Eye (tissue), 1 donor: ENCODE measurements around the gene FBRSL1.

Source experiments
- DNase-seq: peaks from one replicate; pipeline ENCODE4 v3.0.0-alpha.2; 2015

FBRSL1 gene

DNA sequence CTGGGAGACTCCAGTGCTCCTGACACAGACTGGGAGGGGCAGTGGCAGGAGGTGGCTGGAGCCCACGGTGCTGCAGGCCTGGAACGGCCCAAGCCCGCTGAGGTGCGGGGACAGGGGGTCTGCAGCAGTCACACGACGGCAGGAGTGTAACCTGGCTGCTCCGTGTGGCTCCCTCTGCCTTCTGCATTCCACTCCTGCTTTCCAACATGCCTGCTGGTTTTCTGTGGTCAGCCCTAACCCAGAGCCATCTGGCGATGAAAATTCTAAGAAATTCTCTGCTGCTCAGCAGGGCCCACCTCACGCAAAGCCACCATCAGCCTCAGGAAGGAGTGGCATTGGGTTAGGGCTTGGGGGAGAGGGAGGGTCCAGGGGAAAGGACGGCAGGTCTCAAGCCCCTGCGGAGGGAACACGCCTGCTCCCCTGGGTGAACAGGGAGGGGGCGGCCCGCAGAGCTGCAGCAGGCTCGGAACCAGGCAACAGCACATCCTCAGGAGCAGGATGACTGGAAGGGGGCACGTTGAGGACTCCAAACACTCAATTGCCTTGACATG, 5.0 kb upstream of the FBRSL1 start:
- DNase-seq, result no peak

DNA sequence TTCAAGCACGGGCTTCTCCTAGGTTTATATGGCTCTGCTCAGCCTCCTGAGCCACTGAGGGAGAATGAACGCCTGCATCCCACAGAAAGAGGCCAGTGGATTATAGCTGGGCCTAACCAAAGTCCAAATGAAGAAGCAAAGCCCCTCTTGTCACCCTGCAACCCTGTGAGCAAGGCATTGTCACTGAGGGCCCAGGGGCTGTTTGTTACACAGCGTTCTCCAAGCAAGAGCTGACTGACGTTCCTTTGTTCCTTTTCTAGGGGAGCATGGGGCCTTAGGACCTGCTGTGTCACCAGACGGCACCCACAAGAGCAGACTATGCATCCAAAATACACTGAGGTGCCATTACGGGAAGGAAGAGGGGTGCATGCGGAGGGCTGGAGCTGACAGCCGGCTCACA, 4.3 kb upstream of the FBRSL1 start:
- no peak for DNase-seq

DNA sequence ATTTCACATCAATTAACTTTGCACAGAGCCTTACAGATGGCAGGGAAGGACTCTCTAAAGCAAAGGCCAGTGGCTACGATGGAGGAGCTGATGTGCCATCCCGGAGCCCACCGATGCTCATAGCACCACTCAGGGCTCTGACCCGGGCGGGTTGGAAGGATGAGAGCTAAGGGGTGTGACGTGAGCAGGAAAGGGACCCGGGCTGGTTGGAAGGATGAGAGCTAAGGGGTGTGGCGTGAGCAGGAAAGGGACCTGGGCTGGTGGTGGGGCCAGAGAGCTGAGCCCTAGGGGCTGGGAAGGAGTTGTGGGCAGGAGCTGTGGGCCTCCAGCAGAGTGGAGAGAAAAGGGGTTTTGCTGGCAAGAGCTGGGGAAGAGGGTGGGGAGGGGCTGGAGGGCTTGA, 3.8 kb upstream of the FBRSL1 start:
- no peak for DNase-seq

DNA sequence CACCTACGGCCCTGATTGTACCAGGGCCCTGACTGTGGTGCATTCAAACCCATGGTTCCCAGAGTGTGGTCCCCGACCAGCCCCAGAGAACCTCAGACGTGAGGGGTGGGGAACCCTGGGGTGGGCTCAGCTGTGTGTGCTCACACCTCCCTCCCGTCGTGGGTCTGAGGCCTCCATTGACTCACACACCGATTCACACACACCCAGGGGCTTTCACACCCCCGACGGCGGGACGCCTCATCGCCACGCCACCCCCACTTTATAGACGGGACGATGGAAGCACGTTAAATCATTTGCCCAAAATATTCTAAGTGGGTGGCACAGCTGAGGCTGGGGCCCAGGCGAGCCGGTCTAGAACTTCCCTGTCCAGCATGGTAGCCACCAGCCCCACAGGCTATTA, 3.4 kb upstream of the FBRSL1 start:
- no peak for DNase-seq

DNA sequence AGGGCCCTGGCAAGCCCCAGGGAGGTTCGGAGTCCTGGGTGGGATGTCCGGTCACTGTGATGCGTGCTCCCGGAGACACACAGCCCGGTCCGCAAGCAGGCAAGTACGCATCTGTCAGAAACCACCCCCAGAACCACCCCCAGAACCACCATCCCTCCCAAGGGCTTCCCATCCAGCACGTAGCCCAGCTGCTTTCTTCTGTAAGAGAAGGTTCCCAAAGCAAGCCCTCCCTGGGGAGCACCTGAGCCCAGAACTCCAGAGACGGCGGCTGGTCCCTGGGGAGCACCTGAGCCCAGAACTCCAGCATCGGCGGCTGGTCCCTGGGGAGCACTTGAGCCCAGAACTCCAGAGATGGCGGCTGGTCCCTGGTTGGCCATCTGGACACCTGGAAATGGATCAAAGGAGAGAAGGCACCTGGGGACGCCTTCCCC, 2.6 kb upstream of the FBRSL1 start:
- DNase-seq, result no peak

DNA sequence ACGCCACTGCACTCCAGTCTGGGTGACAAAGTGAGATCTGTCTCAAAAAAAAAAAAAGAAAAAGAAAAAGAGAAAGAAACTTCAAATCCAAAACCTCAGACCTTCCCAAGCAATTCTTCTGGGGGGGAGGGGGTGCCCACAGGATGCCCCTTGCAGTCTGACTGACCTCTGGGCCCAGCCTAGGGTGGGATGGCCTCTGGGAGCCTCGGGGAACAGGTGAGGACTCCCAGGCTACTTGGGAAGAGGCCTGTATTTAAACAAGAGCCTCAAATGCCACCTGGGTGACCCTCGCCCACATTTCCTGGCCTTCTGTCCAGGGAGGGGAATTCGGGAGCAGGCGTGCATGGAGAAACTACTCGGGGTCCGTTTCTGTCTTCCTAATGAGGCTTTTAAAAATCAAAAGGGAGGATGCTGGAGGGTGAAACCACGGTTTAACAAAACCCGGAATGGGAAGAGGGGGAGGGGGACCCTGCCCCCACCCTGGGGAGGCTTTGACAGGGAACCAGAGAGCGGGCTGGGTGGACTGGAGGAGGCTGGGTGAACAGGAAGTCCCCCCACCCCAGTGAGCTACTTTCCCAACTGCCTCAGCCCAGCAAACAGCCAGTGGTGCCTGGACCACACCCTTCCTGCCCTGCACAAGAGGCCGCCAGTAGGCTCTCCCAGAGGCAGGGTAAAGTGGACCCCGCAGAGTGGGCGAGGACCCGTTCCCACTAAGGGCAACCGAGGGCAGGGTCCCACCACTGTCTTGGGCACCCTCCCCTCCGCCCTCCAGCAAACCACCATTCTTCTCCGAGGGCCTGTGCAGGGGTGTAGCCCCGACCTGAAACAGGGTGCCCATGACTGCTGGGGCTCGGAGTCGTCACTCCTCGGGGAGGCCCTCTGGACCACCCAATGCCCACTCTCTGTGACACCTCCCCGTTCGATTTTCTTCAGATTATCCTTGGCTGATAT, 1.5 kb upstream of the FBRSL1 start:
- no peak for DNase-seq

DNA sequence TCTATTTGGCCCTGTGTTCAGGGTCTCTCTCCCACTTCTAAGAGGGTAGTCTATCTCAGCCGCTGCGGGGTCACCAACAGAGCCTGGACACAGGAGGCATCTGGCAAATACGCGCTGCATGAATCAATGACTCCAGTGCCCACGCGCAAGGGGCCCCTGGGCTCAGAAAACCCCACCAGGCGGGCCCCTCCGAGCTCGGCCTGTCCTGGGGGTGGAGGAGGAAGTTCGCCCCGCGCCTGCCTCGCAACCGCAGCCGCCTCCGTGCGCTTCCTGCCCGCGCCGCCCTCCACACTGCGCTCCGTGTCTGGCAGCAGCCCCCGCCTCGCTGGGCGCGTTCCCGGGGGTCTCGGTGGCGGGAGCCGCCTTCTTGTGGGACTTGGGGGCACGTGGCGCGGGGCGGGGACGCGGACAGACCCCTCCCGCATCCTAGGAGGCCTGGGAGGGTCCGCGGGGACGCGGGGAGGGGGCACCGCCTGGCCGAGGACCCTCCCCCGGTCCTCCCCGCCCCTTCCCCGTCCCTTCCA, 811 bp upstream of the FBRSL1 start:
- no peak for DNase-seq

DNA sequence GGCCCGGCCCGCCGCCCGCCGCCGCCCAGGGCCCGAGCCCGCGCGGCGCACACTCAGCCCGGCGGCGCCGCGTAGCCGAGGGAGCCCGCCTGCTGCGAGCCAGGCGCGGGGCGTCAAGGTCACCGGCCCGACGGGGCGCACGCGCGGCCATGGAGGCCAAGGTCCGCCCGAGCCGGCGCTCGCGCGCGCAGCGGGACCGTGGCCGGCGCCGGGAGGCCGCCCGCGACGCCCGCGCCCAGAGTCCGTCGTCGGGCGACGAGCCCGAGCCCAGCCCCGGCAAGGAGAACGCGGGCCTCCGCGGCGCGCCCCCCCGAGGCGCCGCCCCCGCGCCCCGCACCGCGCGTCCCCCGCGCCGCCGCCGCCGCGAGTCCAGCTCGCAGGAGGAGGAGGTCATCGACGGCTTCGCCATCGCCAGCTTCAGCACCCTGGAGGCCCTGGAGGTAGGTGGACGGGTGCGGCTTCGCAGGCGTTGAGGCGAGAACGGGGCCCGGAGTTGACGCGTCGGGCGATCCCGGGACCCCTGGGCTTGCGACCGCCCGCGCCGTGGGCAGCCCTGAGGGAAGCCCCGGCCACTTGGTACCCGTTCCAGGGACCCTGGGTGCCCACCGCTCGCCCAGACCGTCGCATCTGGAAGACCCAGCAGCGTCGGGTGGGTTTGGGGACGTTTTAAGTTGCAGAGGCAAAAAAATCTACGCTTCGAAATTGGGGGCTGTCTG, 629 bp downstream of the FBRSL1 start:
- peak; percentile 38 for DNase-seq

DNA sequence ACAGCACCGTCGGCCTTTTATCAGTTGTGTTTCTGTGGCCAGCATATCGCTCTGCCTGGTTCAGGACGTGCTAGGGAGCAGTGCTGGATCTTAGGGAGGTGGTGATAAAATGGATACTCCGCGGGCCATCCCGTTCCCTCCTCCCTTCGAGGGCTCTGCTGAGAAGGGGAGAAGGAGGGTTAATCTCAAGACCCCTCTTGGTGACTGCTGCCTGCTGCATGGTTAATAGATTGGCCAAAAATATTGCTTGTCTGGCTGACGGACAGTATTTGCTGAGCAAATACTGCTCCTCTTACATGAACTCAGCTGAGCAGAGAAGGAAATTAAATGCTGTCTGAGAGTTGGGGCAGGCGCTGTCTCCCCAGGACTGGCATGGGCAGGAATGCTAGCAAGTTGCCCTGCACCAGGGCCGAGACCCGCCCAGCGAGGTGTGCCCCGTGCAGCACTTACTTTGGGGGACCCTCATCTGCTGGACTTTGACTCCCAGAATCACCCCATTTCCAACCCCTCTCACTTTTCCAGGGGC, 1.2 kb downstream of the FBRSL1 start:
- DNase-seq, result no peak

DNA sequence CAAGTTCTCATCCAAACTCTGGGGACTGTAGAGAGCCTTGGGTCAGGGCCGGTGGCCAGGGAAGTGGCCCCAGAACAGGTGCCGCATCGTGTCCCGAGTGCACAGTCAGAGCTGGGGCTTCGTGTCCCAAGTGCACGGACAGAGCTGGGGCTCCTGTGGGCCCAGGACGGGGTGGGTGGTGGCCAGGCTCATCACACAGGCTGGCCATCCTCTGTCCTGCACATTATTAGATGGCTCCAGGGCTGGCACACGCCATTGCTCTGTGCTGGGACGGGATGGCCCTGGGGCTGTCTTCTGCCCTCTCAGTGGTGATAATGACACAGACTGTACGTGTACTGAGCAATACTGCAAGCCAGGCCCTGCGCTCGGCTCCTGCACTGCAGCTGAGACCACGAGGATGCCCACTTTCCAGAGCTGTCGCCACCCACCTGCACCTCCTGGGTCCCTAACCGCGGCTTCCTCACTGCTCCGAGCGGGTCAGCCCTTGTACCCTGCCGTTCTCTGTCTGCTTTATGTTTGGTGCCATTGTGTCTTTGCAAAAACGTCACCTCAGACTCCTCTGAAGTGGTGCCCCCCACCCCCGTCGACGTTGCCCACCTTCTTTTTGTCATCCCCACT, 1.9 kb downstream of the FBRSL1 start:
- DNase-seq, result no peak

DNA sequence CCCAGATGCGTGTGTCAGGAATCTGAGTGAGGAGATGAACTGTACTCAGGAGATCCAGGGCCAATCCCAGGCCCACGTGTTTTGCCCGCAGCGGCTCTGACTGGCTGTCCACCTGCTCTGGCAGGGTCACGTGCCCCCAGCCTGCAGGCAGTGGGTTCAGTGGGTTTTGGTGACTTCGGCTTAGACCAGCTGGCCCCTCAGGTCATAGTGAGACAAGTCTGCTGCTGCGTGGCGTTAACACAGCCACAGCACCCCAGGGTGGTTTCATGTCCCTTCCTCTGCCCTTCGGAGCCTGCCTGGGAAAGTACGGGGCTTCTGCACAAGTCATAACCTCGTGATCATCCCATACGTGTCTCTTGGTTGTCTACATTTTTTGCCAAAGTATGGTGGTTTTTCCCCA, 2.6 kb downstream of the FBRSL1 start:
- DNase-seq, result no peak

DNA sequence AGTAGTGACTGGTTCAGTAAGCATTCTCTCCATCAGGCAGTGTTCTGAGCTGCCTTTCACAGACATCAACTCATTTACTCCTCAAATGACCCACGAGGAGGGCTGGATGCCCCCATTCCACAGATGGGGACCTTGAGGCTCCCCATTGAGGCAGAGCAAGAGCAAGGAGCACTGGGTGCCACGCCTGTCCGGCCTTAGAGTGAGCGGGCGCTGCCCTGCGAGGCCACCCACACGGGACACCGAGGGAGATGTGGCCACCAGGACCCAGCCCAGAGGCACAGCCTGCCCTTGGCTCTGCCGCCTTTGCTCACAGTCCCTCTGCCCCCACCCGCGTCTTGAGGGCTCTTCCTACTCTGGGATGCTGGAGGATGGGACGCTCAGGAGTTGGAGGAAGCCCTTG, 3.0 kb downstream of the FBRSL1 start:
- no peak for DNase-seq

DNA sequence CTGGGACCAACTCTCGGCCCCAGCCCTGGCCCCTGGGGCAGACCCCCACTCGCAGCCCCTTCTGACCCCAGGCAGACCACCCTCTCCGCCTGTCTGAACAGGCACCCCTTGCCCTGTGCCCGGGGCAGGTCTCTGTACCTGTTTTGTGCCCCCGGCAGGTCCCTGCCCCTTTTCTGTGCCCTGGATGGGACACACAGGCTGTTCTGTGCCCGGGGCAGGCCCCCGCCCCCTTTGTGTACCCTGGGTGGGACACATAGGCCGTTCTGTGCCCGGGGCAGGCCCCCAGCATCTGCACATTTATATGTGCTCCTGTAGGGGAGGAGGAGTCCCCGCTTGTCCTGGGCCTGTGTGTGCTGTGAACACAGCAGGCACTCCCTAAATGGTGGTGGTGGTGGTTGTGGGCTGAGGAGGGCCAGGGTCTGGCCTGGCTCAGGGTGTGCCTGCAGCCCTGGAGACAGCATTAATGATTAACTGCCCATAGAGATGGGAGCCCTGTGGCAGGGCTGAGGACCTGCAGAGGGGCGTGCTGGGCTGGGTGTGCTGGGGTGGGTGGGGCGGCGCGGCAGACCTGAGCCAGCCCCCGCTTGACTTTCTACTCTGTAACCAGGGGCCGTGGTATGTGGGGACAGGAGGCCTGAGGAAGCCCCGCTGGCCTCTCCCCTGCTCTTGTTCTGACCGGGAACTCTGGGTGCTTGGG, 3.7 kb downstream of the FBRSL1 start:
- no peak for DNase-seq

DNA sequence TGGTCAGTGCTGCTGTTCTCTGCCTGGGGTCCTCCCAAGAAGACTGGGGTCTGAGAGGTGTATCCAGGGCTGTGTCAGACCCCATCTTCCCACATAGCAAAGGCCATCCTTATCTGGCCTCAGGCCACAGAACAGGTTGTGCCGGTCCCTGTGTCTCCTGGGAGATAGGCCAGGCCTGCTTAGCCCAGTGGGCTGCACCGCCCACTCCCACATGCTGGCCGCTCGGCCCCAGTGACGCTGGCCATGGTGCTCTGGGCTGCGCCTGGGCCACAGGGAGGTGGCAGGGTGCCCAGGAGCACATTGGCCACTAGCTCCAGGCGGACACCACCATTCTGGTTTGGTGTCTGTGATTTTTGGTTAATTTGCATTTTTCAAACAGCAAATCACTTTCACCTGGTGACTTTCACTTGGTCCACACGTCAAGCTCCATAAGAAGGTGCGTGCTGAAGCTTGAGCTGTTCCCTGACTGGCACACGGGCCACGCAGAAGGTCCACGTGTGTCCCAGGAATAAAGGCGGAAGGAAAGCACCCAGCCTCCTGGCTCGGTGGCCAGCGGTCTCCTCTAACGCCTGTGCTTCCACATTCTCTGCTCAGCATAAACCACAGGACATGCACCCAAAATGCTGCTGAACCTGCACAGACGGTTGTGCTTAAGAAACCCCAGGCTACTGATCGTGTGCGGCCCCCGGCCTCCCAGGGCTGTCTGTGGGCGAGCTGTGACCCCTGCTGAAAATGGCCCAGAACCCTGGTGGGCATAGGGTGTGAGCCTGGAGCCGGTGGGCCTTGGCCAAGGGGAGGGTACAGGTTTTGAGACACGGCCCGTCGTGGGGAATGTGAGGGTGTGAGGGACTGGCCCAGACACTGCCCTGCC, 4.6 kb downstream of the FBRSL1 start:
- DNase-seq, result no peak

DNA sequence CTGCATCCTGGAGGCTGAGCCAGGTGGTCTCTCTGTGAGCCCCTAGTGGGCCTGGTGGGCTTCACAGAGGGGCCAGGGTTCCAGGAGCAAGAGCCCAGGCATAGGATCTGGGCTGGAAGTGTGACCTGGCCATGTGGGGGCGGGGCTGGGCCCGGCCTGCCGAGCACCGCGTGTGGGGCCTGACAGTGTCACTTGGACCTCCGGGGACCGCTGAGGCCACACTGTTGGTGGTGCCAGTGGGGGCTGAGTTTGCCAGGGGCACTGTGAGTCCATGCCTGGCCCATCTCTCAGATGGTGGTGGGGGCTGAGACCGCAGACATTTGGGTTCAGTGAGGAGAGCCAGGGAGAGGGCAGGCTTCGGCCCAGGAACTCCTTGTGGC, 5.2 kb downstream of the FBRSL1 start:
- DNase-seq, result no peak

DNA sequence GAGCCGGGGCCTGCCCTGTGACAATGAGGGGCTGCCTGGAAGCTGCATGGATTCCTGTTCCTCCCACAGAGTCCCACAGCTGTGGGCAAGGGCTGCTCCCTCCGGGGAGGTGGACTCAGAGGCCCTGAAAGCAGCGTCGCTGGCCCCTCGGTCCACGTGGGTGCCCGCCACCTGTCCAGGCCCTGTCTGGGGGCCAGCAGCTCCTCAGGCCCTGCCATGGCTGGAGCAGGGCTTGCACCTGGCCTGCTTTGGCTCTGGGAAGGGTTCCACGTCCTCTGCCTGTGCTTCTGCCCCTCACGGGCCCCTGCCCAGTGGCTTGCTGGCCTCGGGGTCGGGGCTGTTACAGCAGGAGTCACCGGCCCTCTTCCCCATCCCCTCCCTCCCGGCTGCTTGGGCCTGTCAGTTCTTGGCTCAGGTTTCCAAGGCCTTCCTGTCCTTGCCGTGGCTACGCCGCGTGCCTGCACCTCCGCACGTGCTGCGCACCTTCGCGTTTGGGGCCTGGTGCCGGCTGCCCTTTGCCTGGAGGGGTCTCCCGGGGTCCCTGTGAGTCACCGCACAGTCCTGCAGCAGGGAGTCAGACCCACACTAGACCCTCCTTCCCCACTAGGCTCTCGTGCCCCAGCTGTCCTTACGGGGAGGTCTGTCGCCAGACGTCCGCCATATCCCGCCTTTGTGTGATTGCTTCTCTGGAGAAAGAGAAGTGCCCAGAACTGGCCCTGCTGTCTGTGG, 5.8 kb downstream of the FBRSL1 start:
- DNase-seq, result peak; percentile 39

DNA sequence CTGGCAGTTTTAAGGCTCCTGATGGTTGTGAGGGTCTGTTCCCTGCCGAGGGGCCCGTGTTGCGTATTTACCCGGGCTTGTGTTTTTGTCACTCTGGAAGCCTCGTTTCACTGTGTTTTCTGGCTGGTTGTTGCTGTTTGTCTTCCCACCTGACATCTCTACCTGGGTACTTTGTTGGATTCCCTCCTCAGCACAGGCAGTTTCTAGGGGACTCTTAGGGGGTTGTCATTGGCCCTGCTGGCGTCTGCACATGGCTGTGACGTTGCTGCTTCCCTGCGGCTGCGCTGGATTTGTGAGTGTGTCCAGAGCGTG, 6.4 kb downstream of the FBRSL1 start:
- no peak for DNase-seq

DNA sequence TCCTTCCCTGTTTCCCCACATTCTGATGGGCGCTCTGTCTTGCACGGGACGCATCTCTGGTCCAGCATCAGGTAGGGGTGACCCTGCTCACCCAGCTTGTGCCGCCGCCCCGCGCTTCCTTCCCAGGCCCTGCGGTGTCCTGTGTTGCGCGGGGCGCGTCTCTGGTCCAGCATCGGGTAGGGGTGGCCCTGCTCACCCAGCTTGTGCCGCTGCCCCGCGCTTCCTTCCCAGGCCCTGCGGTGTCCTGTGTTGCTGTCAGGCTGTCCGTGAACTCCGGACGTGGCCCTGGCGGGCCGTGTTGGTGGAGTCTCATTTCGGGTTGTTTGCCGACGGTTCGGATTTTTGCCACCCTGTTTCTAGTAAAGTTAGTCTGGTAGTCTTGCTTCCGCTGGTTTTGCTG, 6.8 kb downstream of the FBRSL1 start:
- no peak for DNase-seq

DNA sequence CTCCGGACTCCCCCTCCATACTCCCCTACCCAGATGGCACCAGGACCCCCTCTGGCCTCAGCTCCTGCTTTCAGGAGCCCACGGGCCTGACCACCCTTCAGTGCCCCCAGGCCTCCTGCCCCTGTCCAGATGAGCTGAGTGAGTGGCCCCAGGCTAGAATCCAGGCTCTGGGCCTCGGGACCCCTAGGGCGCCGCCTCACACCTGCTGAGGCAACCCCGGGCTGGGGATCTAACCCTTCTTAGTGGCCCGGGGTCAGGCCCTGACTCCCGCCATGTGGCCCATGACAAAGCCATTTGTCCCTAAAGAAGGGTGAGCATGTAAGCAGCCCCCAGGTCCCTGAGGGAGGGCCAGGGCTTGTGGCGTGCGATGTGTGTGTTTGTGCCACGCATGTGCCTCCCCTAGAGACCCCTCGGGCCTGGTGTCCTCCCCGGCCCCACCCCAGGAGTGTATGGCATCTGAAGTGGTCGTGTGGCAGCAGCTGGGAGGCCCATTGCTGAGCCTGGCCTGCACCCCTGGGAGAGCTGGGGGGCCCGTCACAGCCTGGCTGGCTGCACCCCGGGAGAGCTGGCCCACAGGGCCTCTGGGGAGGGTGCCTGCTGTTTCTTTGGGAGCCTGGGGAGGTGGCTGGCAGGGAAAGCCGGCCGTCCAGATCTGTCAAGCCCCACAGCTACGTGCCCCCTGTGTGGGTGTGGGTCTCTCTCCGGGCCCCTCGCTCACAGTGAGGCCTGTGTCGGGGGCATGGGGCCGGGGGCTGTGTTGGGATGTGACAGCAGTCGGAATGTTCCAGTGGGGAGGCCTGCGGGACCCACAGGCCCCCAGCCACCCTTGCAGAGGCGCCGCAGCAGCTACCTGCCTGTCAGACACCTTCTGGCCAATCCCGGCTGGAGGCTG, 7.8 kb downstream of the FBRSL1 start:
- DNase-seq, result no peak

DNA sequence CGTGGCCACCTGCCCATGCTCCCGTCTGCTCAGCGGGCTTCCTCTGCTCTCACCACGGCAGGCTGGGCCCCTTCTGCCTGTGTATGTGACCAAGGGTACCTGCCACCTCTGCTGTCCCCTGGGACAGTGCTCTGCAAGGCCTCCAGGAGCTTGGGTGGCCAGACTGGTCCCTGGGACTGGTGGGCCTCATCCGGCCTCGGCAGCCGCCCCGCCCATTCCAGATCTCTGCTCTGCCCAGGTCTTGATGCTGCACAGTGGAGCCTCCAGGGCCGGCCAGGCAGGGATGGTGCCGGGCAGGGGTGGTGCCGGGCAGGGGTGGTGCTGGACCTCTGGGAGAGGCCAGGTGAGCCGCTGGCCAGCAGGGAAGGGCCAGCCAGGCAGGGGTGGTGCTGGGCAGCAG, 9.0 kb downstream of the FBRSL1 start:
- no peak for DNase-seq
